Naive thymus-derived CD8-positive, alpha-beta T cell (primary cell): ENCODE data around the gene TNS1. TPM values are rescaled to one million over a fixed set of nuclear protein-coding genes. Genes with fewer than 3 reads are reported as not detected.

Experiments
- ATAC-seq, 2 donors: fragments of 150-1000 bp; cut with Tn5 transposase in 1 of 2; sonication (Bioruptor Pico), chemical (Tn5 transposase) in 1 of 2; 1 replicate in 1 of 2; 2 replicates in 1 of 2; pipeline ENCODE4 v1.10.0; 2021; ENCODE audit warnings: mild to moderate bottlenecking in 2 of 2, moderate library complexity in 2 of 2
- POLR2A ChIA-PET: fragments of 350-600 bp; sonication (Branson Sonifier 250); formaldehyde crosslinking; loops from one replicate; lab custom pipeline; 2021; ENCODE audit warnings: antibody characterized with exemption; lab: Charles Lee
- DNase-seq, 10 donors: peaks; one replicate each; pipeline versions ENCODE4 v3.0.0 to v3.0.0-alpha.2; 2020 to 2022
- H3K27ac Mint-ChIP-seq, 10 donors: one replicate each; pipeline ENCODE4 v1.8.0; 2020 to 2022; ENCODE audit warnings: mild to moderate bottlenecking in 10 of 10, mixed read lengths in 10 of 10, moderate library complexity in 4 of 10, inconsistent platforms in 1 of 10
- H3K27me3 Mint-ChIP-seq, 5 donors: one replicate each; pipeline ENCODE4 v1.8.0; 2021 to 2022; ENCODE audit warnings: mixed read lengths in 5 of 5
- H3K36me3 Mint-ChIP-seq, 3 donors: one replicate each; pipeline ENCODE4 v1.8.0; 2020 to 2022; ENCODE audit warnings: mixed read lengths in 3 of 3, mild to moderate bottlenecking in 2 of 3, inconsistent platforms in 1 of 3
- H3K4me1 Mint-ChIP-seq, 4 donors: one replicate each; pipeline ENCODE4 v1.8.0; 2021 to 2022; ENCODE audit warnings: mixed read lengths in 4 of 4
- H3K4me3 Mint-ChIP-seq, 10 donors: one replicate each; pipeline ENCODE4 v1.8.0; 2020 to 2022; ENCODE audit warnings: mild to moderate bottlenecking in 10 of 10, mixed read lengths in 10 of 10, moderate library complexity in 6 of 10, inconsistent platforms in 1 of 10
- H3K9me3 Mint-ChIP-seq, 9 donors: one replicate each; pipeline ENCODE4 v1.8.0; 2020 to 2022; ENCODE audit warnings: mixed read lengths in 9 of 9, mild to moderate bottlenecking in 3 of 9, inconsistent platforms in 1 of 9, moderate library complexity in 1 of 9
- polyA plus RNA-seq, 3 donors: library from polyadenylated mRNA; unstranded; fragments of 300-500 nt; fragmentation: Illumina TruSeq; gene quantifications; one replicate each; pipeline ENCODE4 v1.2.3, GENCODE V29; 2021
- total RNA-seq, 8 experiments: library from RNA in 2 of 8; stranded (reverse) in 2 of 8; gene quantifications; one replicate each; pipeline ENCODE4 v1.2.3 and lab custom pipeline; 2021 to 2026

Gene TNS1
- total and polyA plus RNA-seq, 5 experiments from 2014 or later: 0.21 to 0.47 TPM; not detected in 3

GRCh38 chr2:217830807-217831206 is 172.0 kb downstream of the TNS1 start:
- POLR2A ChIA-PET: no interaction called here
- Mint-ChIP-seq H3K27me3 (peaks cover 0 to 4% (median 2%) of the 10 kb centered on the region in 5 donors), H3K27ac (no peak overlapping the region), H3K9me3 (no peaks in the 10 kb centered on the region), H3K4me3 (no peak overlapping the region), H3K4me1 (no peaks in the 10 kb centered on the region), H3K36me3 (no peaks in the 10 kb centered on the region)
- DNase-seq (no peak), ATAC-seq (no peak)

GRCh38 chr2:217830061-217830460 is 172.7 kb downstream of the TNS1 start:
- H3K9me3 Mint-ChIP-seq: no peaks in the 10 kb centered on the region
- peaks cover 0 to 4% (median 2%) of the 10 kb centered on the region in 5 donors for H3K27me3 Mint-ChIP-seq
- DNase-seq: no peak
- ATAC-seq: no peak
- no peak overlapping the region for H3K4me3 Mint-ChIP-seq
- POLR2A ChIA-PET: no interaction called here
- no peaks in the 10 kb centered on the region for H3K36me3 Mint-ChIP-seq
- peak overlapping the region in 1 of 10 donors; percentile 40 for H3K27ac Mint-ChIP-seq
- H3K4me1 Mint-ChIP-seq: no peaks in the 10 kb centered on the region

- no peaks in the 10 kb centered on the region for H3K36me3 Mint-ChIP-seq
- POLR2A ChIA-PET: no interaction called here
- ATAC-seq: no peak
- no peaks in the 10 kb centered on the region for H3K9me3 Mint-ChIP-seq
- H3K27ac Mint-ChIP-seq: peak overlapping the region in 1 of 10 donors; percentile 40
- H3K4me1 Mint-ChIP-seq: no peaks in the 10 kb centered on the region
- no peak for DNase-seq
- peaks cover 0 to 4% (median 2%) of the 10 kb centered on the region in 5 donors for H3K27me3 Mint-ChIP-seq
- no peak overlapping the region for H3K4me3 Mint-ChIP-seq
Measured at GRCh38 chr2:217829420-217829819, 173.4 kb downstream of the TNS1 start.

DNA sequence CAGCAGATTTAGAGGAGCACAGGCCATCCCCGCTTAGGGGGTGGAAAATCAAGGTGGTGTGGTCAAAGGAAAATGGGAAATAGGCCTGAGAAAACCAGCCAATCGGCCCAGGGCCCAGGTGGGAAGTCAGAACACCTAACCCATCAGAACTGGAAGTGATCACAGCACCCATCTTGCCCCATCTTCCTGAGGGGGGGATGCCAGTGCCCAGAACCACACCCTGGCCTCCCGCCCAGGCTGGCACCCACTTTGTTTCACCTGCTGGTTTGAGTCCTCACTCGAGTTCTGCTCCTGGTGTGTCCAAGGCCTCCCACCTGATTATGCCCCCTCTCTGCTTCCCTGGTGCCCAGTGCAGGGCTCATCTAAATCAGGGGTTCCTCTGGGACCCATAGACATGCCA is 174.5 kb downstream of the TNS1 start:
- H3K27me3 Mint-ChIP-seq: peaks cover 0 to 4% (median 2%) of the 10 kb centered on the region in 5 donors
- H3K4me3 Mint-ChIP-seq: no peak overlapping the region
- no peaks in the 10 kb centered on the region for H3K9me3 Mint-ChIP-seq
- ATAC-seq (no peak), DNase-seq (no peak)
- POLR2A ChIA-PET: no interaction called here
- no peaks in the 10 kb centered on the region for H3K4me1 Mint-ChIP-seq
- no peaks in the 10 kb centered on the region for H3K36me3 Mint-ChIP-seq
- no peak overlapping the region for H3K27ac Mint-ChIP-seq

DNA sequence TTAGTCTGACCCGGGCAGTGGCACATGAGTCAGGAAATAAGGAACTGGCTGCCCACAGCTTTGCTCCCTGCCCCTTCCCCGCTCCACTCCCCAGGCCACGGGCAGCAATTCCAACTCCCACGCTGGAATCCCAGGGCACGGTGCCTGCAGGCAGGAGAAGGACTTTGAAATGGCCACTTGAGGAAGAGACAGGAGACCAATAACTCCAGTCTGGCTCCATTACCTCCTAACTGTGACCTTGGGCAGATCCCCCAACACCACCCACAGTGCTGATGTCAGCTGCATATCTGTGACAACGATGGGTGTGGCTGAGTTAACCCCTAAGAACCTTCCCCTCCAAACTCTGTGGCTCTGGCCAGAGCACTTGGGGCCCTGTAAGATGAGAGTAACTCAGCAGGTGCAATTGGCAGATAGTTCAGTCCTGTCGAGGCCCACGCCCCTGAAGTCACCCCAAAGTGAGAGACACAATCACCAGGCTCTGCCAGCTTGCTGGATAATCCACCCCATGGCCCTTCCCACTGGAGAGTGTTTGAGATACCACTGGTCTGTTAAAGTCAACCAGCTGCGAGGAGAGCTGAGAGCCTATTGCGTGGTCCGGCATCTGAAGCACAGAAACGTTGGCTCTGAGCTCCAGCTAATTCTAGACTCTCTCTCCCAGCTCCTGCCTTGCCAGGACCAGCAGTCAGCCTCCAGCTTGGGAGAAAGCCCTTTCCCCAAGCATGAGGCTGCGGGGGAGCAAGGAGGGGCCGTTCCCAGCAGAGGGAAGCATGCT is 175.2 kb downstream of the TNS1 start:
- H3K27ac Mint-ChIP-seq: no peak overlapping the region
- POLR2A ChIA-PET: no interaction called here
- no peak overlapping the region for H3K4me3 Mint-ChIP-seq

GRCh38 chr2:217826991-217827390 is 175.8 kb downstream of the TNS1 start:
- Mint-ChIP-seq H3K4me3 (no peak overlapping the region), H3K36me3 (no peaks in the 10 kb centered on the region), H3K27ac (no peak overlapping the region), H3K27me3 (peaks cover 0 to 4% (median 0%) of the 10 kb centered on the region in 5 donors), H3K4me1 (no peaks in the 10 kb centered on the region), H3K9me3 (no peaks in the 10 kb centered on the region)
- ATAC-seq: no peak
- POLR2A ChIA-PET: no interaction called here
- no peak for DNase-seq

More for the DNA sequence above, 175.2 kb downstream of the TNS1 start:
- H3K4me1 Mint-ChIP-seq: no peaks in the 10 kb centered on the region
- DNase-seq (no peak), ATAC-seq (no peak)
- no peaks in the 10 kb centered on the region for H3K36me3 Mint-ChIP-seq
- peaks cover 0 to 4% (median 2%) of the 10 kb centered on the region in 5 donors for H3K27me3 Mint-ChIP-seq
- H3K9me3 Mint-ChIP-seq: no peaks in the 10 kb centered on the region

DNA sequence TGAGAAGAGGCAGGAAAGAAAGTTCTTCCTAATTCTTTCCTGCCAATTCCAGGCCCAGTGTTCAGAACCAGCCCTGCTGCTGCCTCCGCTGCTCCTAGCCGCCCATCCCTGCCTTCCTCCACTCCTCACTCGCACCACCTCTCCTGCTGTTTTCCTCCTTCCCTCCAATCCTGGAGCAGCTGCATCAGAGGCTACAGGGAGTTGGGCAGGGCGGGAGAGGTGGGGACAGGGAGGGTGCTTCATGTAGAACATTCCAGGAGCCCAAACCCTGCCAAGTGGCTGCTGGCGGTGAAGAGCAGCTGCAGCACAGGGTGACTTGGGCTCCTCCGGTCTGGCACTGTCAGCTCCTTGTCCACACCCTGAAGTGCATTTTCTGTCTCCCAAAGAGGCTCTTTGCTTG is 176.3 kb downstream of the TNS1 start:
- POLR2A ChIA-PET: no interaction called here
- peaks cover 0 to 4% (median 0%) of the 10 kb centered on the region in 5 donors for H3K27me3 Mint-ChIP-seq
- no peak overlapping the region for H3K27ac Mint-ChIP-seq
- H3K9me3 Mint-ChIP-seq: no peaks in the 10 kb centered on the region
- ATAC-seq (no peak), DNase-seq (no peak)
- no peaks in the 10 kb centered on the region for H3K4me1 Mint-ChIP-seq
- H3K4me3 Mint-ChIP-seq: no peak overlapping the region
- H3K36me3 Mint-ChIP-seq: no peaks in the 10 kb centered on the region

DNA sequence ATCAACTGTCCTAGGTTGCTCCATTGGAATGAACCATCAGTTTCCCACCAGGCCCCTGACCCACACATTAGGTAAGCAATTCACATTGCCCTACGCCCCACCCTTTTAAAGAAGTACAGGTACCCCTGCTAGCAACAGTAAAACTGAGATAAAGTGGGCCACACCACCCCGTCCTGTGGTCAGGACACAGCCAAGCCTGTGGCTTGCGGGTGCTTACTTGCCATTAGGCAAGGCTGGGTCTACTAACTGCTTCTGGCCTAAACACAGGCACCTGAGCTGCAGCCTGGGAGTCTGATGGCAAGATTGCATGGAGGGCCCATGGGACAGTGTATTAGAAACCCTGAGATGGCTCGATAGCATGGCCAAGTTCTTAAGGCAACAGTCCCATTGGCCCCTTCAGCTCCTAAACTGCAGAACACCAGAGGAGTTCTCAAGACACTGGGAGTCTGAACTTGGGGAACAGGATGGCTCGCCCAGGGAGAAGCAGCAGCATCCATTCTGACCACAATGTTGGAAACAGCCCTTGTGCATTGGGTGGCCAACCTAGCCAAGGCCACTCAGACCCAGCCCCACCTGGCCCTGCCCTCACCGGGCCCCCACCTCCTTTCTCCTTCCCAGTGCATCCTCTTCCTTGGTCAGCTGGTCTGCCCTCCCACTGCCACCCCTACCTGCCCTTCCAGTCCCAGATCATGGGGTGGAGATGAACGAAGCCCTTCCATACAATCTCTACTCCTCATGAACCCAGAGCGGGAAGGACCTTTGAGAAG is 177.1 kb downstream of the TNS1 start:
- POLR2A ChIA-PET: no interaction called here
- Mint-ChIP-seq H3K4me1 (no peaks in the 10 kb centered on the region), H3K27me3 (peaks cover 0 to 4% (median 0%) of the 10 kb centered on the region in 5 donors), H3K27ac (no peak overlapping the region), H3K4me3 (no peak overlapping the region), H3K36me3 (no peaks in the 10 kb centered on the region), H3K9me3 (no peaks in the 10 kb centered on the region)
- ATAC-seq: no peak
- no peak for DNase-seq

GRCh38 chr2:217824223-217824622 is 178.6 kb downstream of the TNS1 start:
- Mint-ChIP-seq H3K36me3 (no peaks in the 10 kb centered on the region), H3K9me3 (no peaks in the 10 kb centered on the region), H3K27ac (no peak overlapping the region), H3K27me3 (no peaks in the 10 kb centered on the region), H3K4me3 (no peak overlapping the region), H3K4me1 (no peaks in the 10 kb centered on the region)
- DNase-seq (no peak), ATAC-seq (no peak)
- POLR2A ChIA-PET: no interaction called here

DNA sequence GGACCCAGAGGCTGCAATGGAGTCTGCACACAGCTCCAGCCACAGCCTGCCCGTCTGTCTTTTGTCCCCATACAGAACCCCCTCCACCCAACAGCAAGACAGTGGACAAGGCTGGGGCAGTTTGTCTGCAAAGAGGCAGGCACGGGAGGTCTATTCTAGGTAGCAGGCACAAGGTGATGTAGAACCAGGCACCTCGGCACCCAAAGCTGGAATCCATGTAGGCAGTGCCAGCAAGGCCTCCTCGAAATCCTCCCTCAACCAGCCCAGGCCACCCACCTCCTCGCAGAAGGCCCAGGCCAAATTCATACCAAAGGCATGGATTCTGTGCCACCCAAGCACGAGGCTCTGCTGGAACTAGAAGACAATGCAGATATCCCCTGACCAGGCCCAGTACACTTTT is 179.2 kb downstream of the TNS1 start:
- H3K9me3 Mint-ChIP-seq: no peaks in the 10 kb centered on the region
- H3K36me3 Mint-ChIP-seq: no peaks in the 10 kb centered on the region
- DNase-seq: no peak
- POLR2A ChIA-PET: no interaction called here
- H3K27ac Mint-ChIP-seq: no peak overlapping the region
- no peak overlapping the region for H3K4me3 Mint-ChIP-seq
- no peaks in the 10 kb centered on the region for H3K4me1 Mint-ChIP-seq
- ATAC-seq: no peak
- H3K27me3 Mint-ChIP-seq: no peaks in the 10 kb centered on the region

DNA sequence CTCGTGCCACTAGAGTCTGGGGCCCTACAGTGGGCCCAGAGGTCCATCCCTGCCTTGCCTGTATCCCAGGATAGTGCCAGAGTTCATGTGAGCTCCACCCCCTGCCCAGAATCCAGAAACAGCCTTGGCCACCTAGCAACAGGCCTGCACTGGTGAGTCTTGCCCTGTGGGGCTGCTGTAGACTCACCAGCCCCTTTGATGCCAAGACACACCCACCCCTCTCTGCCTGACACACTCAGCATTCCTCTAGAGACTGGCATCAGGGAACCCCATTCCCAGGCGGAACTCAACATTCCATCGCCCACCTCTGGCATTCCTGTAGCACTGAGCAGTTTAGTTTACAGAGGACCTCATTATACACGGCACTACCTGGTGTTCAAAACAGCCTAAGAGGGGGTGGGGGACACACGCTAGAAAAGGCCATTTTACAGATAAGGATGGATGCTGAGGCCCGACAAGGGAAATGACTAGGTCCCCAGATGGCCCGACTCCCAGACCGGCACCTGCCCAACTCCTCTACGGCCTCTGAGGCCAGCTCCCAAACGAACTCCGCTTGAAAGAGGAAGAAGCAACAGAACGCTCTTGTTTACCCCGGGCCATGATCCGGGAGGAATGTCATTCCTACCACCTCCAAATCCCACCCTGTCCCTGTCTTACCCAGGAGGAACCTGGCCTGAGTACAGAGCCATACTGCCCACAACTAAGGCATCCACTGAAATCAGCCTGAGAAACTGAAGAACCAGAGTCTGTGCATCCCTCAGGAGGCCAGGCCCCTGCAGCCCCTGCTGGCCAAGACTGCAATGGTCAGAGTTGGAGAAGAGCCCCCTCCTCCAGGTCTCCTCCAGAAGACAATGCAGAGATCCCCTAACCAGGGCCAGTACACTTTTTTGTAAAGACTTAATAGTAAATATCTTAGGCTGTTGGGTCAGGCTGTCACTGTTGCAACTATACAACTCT is 180.2 kb downstream of the TNS1 start:
- no peaks in the 10 kb centered on the region for H3K27me3 Mint-ChIP-seq
- no peaks in the 10 kb centered on the region for H3K36me3 Mint-ChIP-seq
- H3K27ac Mint-ChIP-seq: no peak overlapping the region
- DNase-seq: no peak
- POLR2A ChIA-PET: no interaction called here
- no peaks in the 10 kb centered on the region for H3K4me1 Mint-ChIP-seq
- ATAC-seq: no peak
- H3K4me3 Mint-ChIP-seq: no peak overlapping the region
- H3K9me3 Mint-ChIP-seq: no peaks in the 10 kb centered on the region

- H3K9me3 Mint-ChIP-seq: no peaks in the 10 kb centered on the region
- POLR2A ChIA-PET: no interaction called here
- H3K4me1 Mint-ChIP-seq: no peaks in the 10 kb centered on the region
- no peaks in the 10 kb centered on the region for H3K27me3 Mint-ChIP-seq
- DNase-seq: no peak
- H3K36me3 Mint-ChIP-seq: no peaks in the 10 kb centered on the region
- no peak overlapping the region for H3K4me3 Mint-ChIP-seq
- H3K27ac Mint-ChIP-seq: no peak overlapping the region
- ATAC-seq: no peak
Measured at GRCh38 chr2:217821536-217822147, 181.2 kb downstream of the TNS1 start.
